Natural killer cell (primary cell): Measurements from ENCODE around the gene GCFC2. TPM values are rescaled to one million over a fixed set of nuclear protein-coding genes. Genes with fewer than 3 reads are reported as not detected.

Experiments
- ATAC-seq, 3 donors: fragments of 150-1000 bp in 2 of 3; fragments of 200-7000 bp in 1 of 3; cut with Tn5 transposase; 1 replicate in 1 of 3; 2 replicates in 2 of 3; pipeline ENCODE4 v1.10.0; 2021; ENCODE audit warnings: mild to moderate bottlenecking in 2 of 3, moderate library complexity in 2 of 3
- DNase-seq, 2 donors: peaks; one replicate each; pipeline versions ENCODE4 v3.0.0 to v3.0.0-alpha.2; 2013 to 2021; ENCODE audit warnings: mixed read lengths in 1 of 2
- H3K27ac ChIP-seq: one replicate; pipeline ENCODE4 v1.5.1; 2013; ENCODE audit warnings: mild to moderate bottlenecking, low read length
- H3K27me3 ChIP-seq: one replicate; pipeline ENCODE4 v1.6.1; 2013; ENCODE audit warnings: low read length; ENCODE audit not compliant: control insufficient read depth, insufficient read depth
- H3K36me3 ChIP-seq: one replicate; pipeline ENCODE4 v1.6.1; 2013; ENCODE audit warnings: low read length; ENCODE audit not compliant: control insufficient read depth, insufficient read depth
- H3K4me1 ChIP-seq: one replicate; pipeline ENCODE4 v1.6.1; 2013; ENCODE audit warnings: low read length; ENCODE audit not compliant: control insufficient read depth, insufficient read depth
- H3K4me3 ChIP-seq: one replicate; pipeline ENCODE4 v1.5.1; 2013; ENCODE audit warnings: low read length
- H3K9me3 ChIP-seq: one replicate; pipeline ENCODE4 v1.6.1; 2013; ENCODE audit warnings: low read length; ENCODE audit not compliant: control insufficient read depth, insufficient read depth
- H3K27ac Mint-ChIP-seq, 2 donors: one replicate each; pipeline ENCODE4 v1.8.0; 2022; ENCODE audit warnings: mild to moderate bottlenecking in 2 of 2, mixed read lengths in 2 of 2, moderate library complexity in 1 of 2
- H3K27me3 Mint-ChIP-seq, 2 donors: one replicate each; pipeline ENCODE4 v1.8.0; 2022; ENCODE audit warnings: low read depth in 2 of 2, mixed read lengths in 2 of 2
- H3K36me3 Mint-ChIP-seq: one replicate; pipeline ENCODE4 v1.8.0; 2022; ENCODE audit warnings: mixed read lengths
- H3K4me1 Mint-ChIP-seq, 2 donors: one replicate each; pipeline ENCODE4 v1.8.0; 2022; ENCODE audit warnings: mixed read lengths in 2 of 2
- H3K4me3 Mint-ChIP-seq: one replicate; pipeline ENCODE4 v1.8.0; 2022; ENCODE audit warnings: mild to moderate bottlenecking, moderate library complexity, mixed read lengths
- H3K9me3 Mint-ChIP-seq, 2 donors: one replicate each; pipeline ENCODE4 v1.8.0; 2022; ENCODE audit warnings: mixed read lengths in 2 of 2
- CTCF ChIP-seq: fragments of 200-600 bp; IDR thresholded peaks from one replicate; pipeline ENCODE4 v1.8.0; 2022; ENCODE audit warnings: antibody characterized with exemption
- WGBS: methylation state at CpG from one replicate; pipeline ENCODE4 v1.1.7; 2013; ENCODE audit warnings: missing lambda C conversion rate; ENCODE audit not compliant: insufficient coverage; 5-methylcytosine and 5-hydroxymethylcytosine counted together
- intact Hi-C: fragments of 100-400 bp; cut with micrococcal nuclease; formaldehyde crosslinking; loops from one replicate; pipeline ENCODE4 v1.14.2; 2022
- total RNA-seq, 4 donors: library from RNA; stranded (reverse); fragments of 120-200 nt in 1 of 4; gene quantifications; one replicate each; pipeline versions ENCODE4 v1.2.3 to v1.2.4, GENCODE V29; 2013 to 2022

Gene GCFC2
- total RNA-seq, 3 donors from 2014 or later (not counting 1 experiment from before 2014, with no cell fraction given), result 12.0 to 16.2 (median 13.5) TPM

GRCh38 chr2:75751360-75751759 is 40.6 kb upstream of the GCFC2 start:
- Mint-ChIP-seq H3K27ac (no peak overlapping the region), H3K4me1 (no peaks in the 10 kb centered on the region), H3K36me3 (no peaks in the 10 kb centered on the region), H3K9me3 (peaks cover 0 to 4% of the 10 kb centered on the region in 2 donors), H3K4me3 (no peak overlapping the region), H3K27me3 (peaks cover 10 to 20% of the 10 kb centered on the region in 2 donors)
- no peaks in the 10 kb centered on the region for H3K27me3 ChIP-seq
- no peak overlapping the region for H3K4me3 ChIP-seq
- TF ChIP-seq CTCF, result no peak
- DNase-seq, result no peak
- no peaks in the 10 kb centered on the region for H3K36me3 ChIP-seq
- 82% methylated on average over 1 of the region's 4 CpGs for WGBS
- ATAC-seq, result no peak
- H3K4me1 ChIP-seq, result no peaks in the 10 kb centered on the region
- H3K27ac ChIP-seq, result no peak overlapping the region
- H3K9me3 ChIP-seq, result no peaks in the 10 kb centered on the region
- intact Hi-C loops, result no loop called here

GRCh38 chr2:75737961-75738360 is 27.2 kb upstream of the GCFC2 start:
- ATAC-seq (no peak), DNase-seq (no peak)
- intact Hi-C loops, result no loop called here
- H3K27me3 Mint-ChIP-seq, result peaks cover 9 to 28% of the 10 kb centered on the region in 2 donors
- no peak overlapping the region for H3K4me3 ChIP-seq
- H3K27ac Mint-ChIP-seq, result no peak overlapping the region
- no peaks in the 10 kb centered on the region for H3K4me1 Mint-ChIP-seq
- WGBS, result 94% methylated on average over 1 of the region's 1 CpG
- no peak overlapping the region for H3K4me3 Mint-ChIP-seq
- H3K4me1 ChIP-seq, result no peaks in the 10 kb centered on the region
- H3K9me3 ChIP-seq, result no peaks in the 10 kb centered on the region
- no peaks in the 10 kb centered on the region for H3K27me3 ChIP-seq
- no peaks in the 10 kb centered on the region for H3K36me3 ChIP-seq
- H3K27ac ChIP-seq, result no peak overlapping the region
- H3K9me3 Mint-ChIP-seq, result no peaks in the 10 kb centered on the region
- TF ChIP-seq CTCF, result no peak
- H3K36me3 Mint-ChIP-seq, result peaks cover 5% of the 10 kb centered on the region

GRCh38 chr2:75736276-75736675 is 25.6 kb upstream of the GCFC2 start:
- H3K27ac Mint-ChIP-seq, result no peak overlapping the region
- H3K36me3 Mint-ChIP-seq, result no peaks in the 10 kb centered on the region
- Histone ChIP-seq H3K4me3 (no peak overlapping the region), H3K36me3 (no peaks in the 10 kb centered on the region), H3K4me1 (no peaks in the 10 kb centered on the region), H3K9me3 (no peaks in the 10 kb centered on the region), H3K27me3 (no peaks in the 10 kb centered on the region), H3K27ac (no peak overlapping the region)
- H3K4me1 Mint-ChIP-seq, result no peaks in the 10 kb centered on the region
- intact Hi-C loops, result no loop called here
- no peak for TF ChIP-seq CTCF
- ATAC-seq, result no peak
- 85% methylated on average over 2 of the region's 4 CpGs for WGBS
- no peaks in the 10 kb centered on the region for H3K9me3 Mint-ChIP-seq
- no peak overlapping the region for H3K4me3 Mint-ChIP-seq
- H3K27me3 Mint-ChIP-seq, result peaks cover 9 to 35% of the 10 kb centered on the region in 2 donors
- DNase-seq, result no peak

GRCh38 chr2:75729861-75730260 is 19.1 kb upstream of the GCFC2 start:
- H3K4me1 ChIP-seq, result no peaks in the 10 kb centered on the region
- TF ChIP-seq CTCF, result no peak
- H3K27ac ChIP-seq, result no peak overlapping the region
- DNase-seq (no peak), ATAC-seq (no peak)
- 77% methylated on average over 5 of the region's 5 CpGs for WGBS
- peaks cover 3% of the 10 kb centered on the region for H3K27me3 ChIP-seq
- H3K4me3 Mint-ChIP-seq, result no peak overlapping the region
- H3K4me3 ChIP-seq, result no peak overlapping the region
- H3K9me3 Mint-ChIP-seq, result no peaks in the 10 kb centered on the region
- intact Hi-C loops, result no loop called here
- no peaks in the 10 kb centered on the region for H3K4me1 Mint-ChIP-seq
- no peak overlapping the region for H3K27ac Mint-ChIP-seq
- no peaks in the 10 kb centered on the region for H3K36me3 Mint-ChIP-seq
- no peaks in the 10 kb centered on the region for H3K9me3 ChIP-seq
- peaks cover 13 to 30% of the 10 kb centered on the region in 2 donors for H3K27me3 Mint-ChIP-seq
- no peaks in the 10 kb centered on the region for H3K36me3 ChIP-seq
